GM18499 (cell line): ENCODE results near the gene MPP7.

ENCODE experiments used
- ATAC-seq: cut with Tn5 transposase; IDR thresholded peaks from one replicate; pipeline ENCODE4 v1.9.1; 2021; ENCODE audit warnings: moderate number of reproducible peaks; ENCODE audit not compliant: insufficient read depth, unreplicated experiment

Gene MPP7

GRCh38 chr10:28311104-28311503, 8.2 kb upstream of the MPP7 start:
- no peak for ATAC-seq

GRCh38 chr10:28307267-28307666, 4.4 kb upstream of the MPP7 start:
- no peak for ATAC-seq

GRCh38 chr10:28305553-28305952, 2.7 kb upstream of the MPP7 start:
- ATAC-seq = no peak

- no peak for ATAC-seq
Measured at GRCh38 chr10:28304032-28304571, 1.2 kb upstream of the MPP7 start.

GRCh38 chr10:28302012-28302637, 739 bp downstream of the MPP7 start:
- no peak for ATAC-seq

- ATAC-seq = no peak
Measured at GRCh38 chr10:28300027-28300426, 2.8 kb downstream of the MPP7 start.

GRCh38 chr10:28298951-28299350, 3.9 kb downstream of the MPP7 start:
- ATAC-seq = no peak

- no peak for ATAC-seq
Measured at GRCh38 chr10:28296023-28296422, 6.8 kb downstream of the MPP7 start.

GRCh38 chr10:28295336-28295735, 7.5 kb downstream of the MPP7 start:
- no peak for ATAC-seq

- ATAC-seq = no peak
Measured at GRCh38 chr10:28294809-28295208, 8.1 kb downstream of the MPP7 start.

GRCh38 chr10:28294169-28294532, 8.7 kb downstream of the MPP7 start:
- no peak for ATAC-seq

- ATAC-seq = no peak
Measured at GRCh38 chr10:28293236-28294168, 9.4 kb downstream of the MPP7 start.

GRCh38 chr10:28291881-28292297, 11.0 kb downstream of the MPP7 start:
- ATAC-seq = no peak

GRCh38 chr10:28285816-28286215, 17.0 kb downstream of the MPP7 start:
- ATAC-seq = no peak

- no peak for ATAC-seq
Measured at GRCh38 chr10:28284126-28284525, 18.7 kb downstream of the MPP7 start.

- ATAC-seq = no peak
Measured at GRCh38 chr10:28283251-28283650, 19.6 kb downstream of the MPP7 start.

- no peak for ATAC-seq
Measured at GRCh38 chr10:28282336-28282735, 20.5 kb downstream of the MPP7 start.

- ATAC-seq = no peak
Measured at GRCh38 chr10:28281726-28282315, 21.0 kb downstream of the MPP7 start.

GRCh38 chr10:28280652-28281051, 22.2 kb downstream of the MPP7 start:
- ATAC-seq = no peak

- no peak for ATAC-seq
Measured at GRCh38 chr10:28279878-28280277, 23.0 kb downstream of the MPP7 start.

- no peak for ATAC-seq
Measured at GRCh38 chr10:28278842-28279241, 24.0 kb downstream of the MPP7 start.
